H1 (cell line): ENCODE data around the gene ROPN1. TPM values are rescaled to one million over a fixed set of nuclear protein-coding genes. Genes with fewer than 3 reads are reported as not detected.

Source experiments
- CBX5 ChIP-seq: fragments of 300-800, 300-1000 bp; sonication (generic); IDR thresholded peaks from 2 replicates; pipeline ENCODE4 v1.7.1; 2016; ENCODE audit warnings: antibody characterized with exemption, low read length, low read depth
- E2F6 ChIP-seq: IDR thresholded peaks from 2 replicates; pipeline ENCODE4 v1.6.1; 2012; ENCODE audit warnings: inconsistent platforms
- GTF2F1 ChIP-seq: IDR thresholded peaks from 2 replicates; pipeline ENCODE4 v1.6.1; 2012; ENCODE audit warnings: low read depth, low read length, improper control_type of control experiment, borderline replicate concordance
- polyA plus RNA-seq, 7 experiments: library from polyadenylated mRNA; depleted of rRNA in 3 of 7; stranded (reverse) in 5 of 7; unstranded in 2 of 7; fragments of >200 nt in 5 of 7; fragments of 200-250 nt in 2 of 7; gene quantifications; 1 replicate in 5 of 7; 2 replicates in 1 of 7; 4 replicates in 1 of 7; pipeline versions ENCODE4 v1.2.1 to v1.2.3, GENCODE V29; 2011 to 2013; ENCODE audit warnings: missing spikeins in 2 of 7, mixed read lengths in 2 of 7
- total RNA-seq: library from RNA; stranded (reverse); fragmentation: NEBNext Ultra II Directional; extraction: Animal tissue kit (Norgen Biotek cat#: 25700); gene quantifications from 2 replicates; pipeline ENCODE4 v1.2.1, GENCODE V29; 2021

The ROPN1 gene
- total and polyA plus RNA-seq, 2 of the 8 experiments (the other 6 are each of a cell fraction or from before 2014, with no cell fraction given), result 0.03 TPM; not detected in 1

DNA sequence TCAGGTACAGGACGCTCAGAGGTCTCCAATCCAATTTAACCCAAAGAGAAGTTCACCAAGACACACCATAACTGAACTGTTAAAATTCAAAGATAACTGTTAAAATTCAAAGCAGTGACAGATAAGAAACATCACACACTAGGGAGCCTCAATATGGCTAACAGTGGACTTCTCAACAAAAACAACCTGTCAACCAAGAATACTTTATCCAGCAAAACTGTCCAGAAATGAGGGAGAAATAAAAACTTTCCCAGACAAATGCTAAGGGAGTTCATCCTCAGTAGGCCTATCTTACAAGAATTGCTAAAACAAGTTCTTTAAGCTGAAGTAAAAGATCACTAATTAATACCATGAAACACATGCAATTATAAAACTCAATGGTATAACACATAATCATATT is 71.5 kb downstream of the ROPN1 start (continued):
- TF ChIP-seq E2F6 (no peak), CBX5 (no peak), GTF2F1 (no peak)
